BLaER1 (cell line): ENCODE measurements around the gene CD2BP2.

Experiments used
- H3K27ac ChIP-seq: shearing (Covaris generic); formaldehyde crosslinking; 2 replicates; pipeline ENCODE4 v1.8.1; 2022
- H3K27me3 ChIP-seq: shearing (Covaris generic); formaldehyde crosslinking; 2 replicates; pipeline ENCODE4 v1.8.1; 2022
- H3K36me3 ChIP-seq: shearing (Covaris generic); formaldehyde crosslinking; 2 replicates; pipeline ENCODE4 v1.8.1; 2022
- H3K4me1 ChIP-seq: shearing (Covaris generic); formaldehyde crosslinking; 2 replicates; pipeline ENCODE4 v1.8.1; 2022
- H3K4me2 ChIP-seq: shearing (Covaris generic); formaldehyde crosslinking; 2 replicates; pipeline ENCODE4 v1.8.1; 2022
- H3K4me3 ChIP-seq: shearing (Covaris generic); formaldehyde crosslinking; 2 replicates; pipeline ENCODE4 v1.8.1; 2022
- H3K9ac ChIP-seq: shearing (Covaris generic); formaldehyde crosslinking; 2 replicates; pipeline ENCODE4 v1.8.1; 2022
- H3K9me3 ChIP-seq: shearing (Covaris generic); formaldehyde crosslinking; 2 replicates; pipeline ENCODE4 v1.8.1; 2022
- H4K20me1 ChIP-seq: shearing (Covaris generic); formaldehyde crosslinking; 2 replicates; pipeline ENCODE4 v1.8.1; 2022
- Cebpa-rat ChIP-seq: shearing (Covaris generic); IDR thresholded peaks from 2 replicates; pipeline ENCODE4 v1.8.1; 2022

The CD2BP2 gene

GRCh38 chr16:30370456-30371247, 15.5 kb upstream of the CD2BP2 start, which contains the start of gene TBC1D10B:
TSS of gene TBC1D10B (minus strand) at chr16:30370494. CDS start at chr16:30370183, 311 bp downstream.
- H3K9me3 ChIP-seq = no peaks in the 10 kb centered on the region
- peak within 1 kb of the TSS; percentile 90 for H3K9ac ChIP-seq
- H3K4me3 ChIP-seq = peak within 1 kb of the TSS; percentile 88
- H4K20me1 ChIP-seq = peaks cover 41% of the 10 kb centered on the region
- H3K4me1 ChIP-seq = peaks cover 64% of the 10 kb centered on the region
- peaks cover 19% of the 10 kb centered on the region for H3K36me3 ChIP-seq
- peak within 1 kb of the TSS; percentile 99 for H3K4me2 ChIP-seq
- H3K27me3 ChIP-seq = no peaks in the 10 kb centered on the region
- H3K27ac ChIP-seq = peak within 1 kb of the TSS; percentile 82
- no peak for TF ChIP-seq Cebpa-rat

- no peak for TF ChIP-seq Cebpa-rat
- Histone ChIP-seq H3K4me2 (peak overlapping the region; percentile 99), H3K4me1 (peaks cover 64% of the 10 kb centered on the region), H3K9ac (peak overlapping the region; percentile 90), H3K9me3 (no peaks in the 10 kb centered on the region), H3K27ac (peak overlapping the region; percentile 82), H3K27me3 (no peaks in the 10 kb centered on the region), H3K36me3 (peaks cover 26% of the 10 kb centered on the region), H3K4me3 (peak overlapping the region; percentile 88), H4K20me1 (peaks cover 48% of the 10 kb centered on the region)
These were observed 14.9 kb upstream of the CD2BP2 start for GRCh38 chr16:30369938-30370455.

- H3K27ac ChIP-seq = peak overlapping the region; percentile 82
- H3K9ac ChIP-seq = peak overlapping the region; percentile 90
- peaks cover 54% of the 10 kb centered on the region for H4K20me1 ChIP-seq
- peaks cover 32% of the 10 kb centered on the region for H3K36me3 ChIP-seq
- peak overlapping the region; percentile 88 for H3K4me3 ChIP-seq
- peak overlapping the region; percentile 99 for H3K4me2 ChIP-seq
- H3K4me1 ChIP-seq = peaks cover 59% of the 10 kb centered on the region
- TF ChIP-seq Cebpa-rat = no peak
- no peaks in the 10 kb centered on the region for H3K27me3 ChIP-seq
- H3K9me3 ChIP-seq = no peaks in the 10 kb centered on the region
These were observed 14.2 kb upstream of the CD2BP2 start for GRCh38 chr16:30369091-30369937.

- H3K27me3 ChIP-seq = no peaks in the 10 kb centered on the region
- peaks cover 59% of the 10 kb centered on the region for H4K20me1 ChIP-seq
- peaks cover 54% of the 10 kb centered on the region for H3K4me1 ChIP-seq
- peaks cover 38% of the 10 kb centered on the region for H3K36me3 ChIP-seq
- no peak for TF ChIP-seq Cebpa-rat
- H3K4me2 ChIP-seq = peak overlapping the region; percentile 99
- peak overlapping the region; percentile 90 for H3K9ac ChIP-seq
- H3K9me3 ChIP-seq = no peaks in the 10 kb centered on the region
- H3K27ac ChIP-seq = peak overlapping the region; percentile 82
- peak overlapping the region; percentile 88 for H3K4me3 ChIP-seq
These were observed 13.6 kb upstream of the CD2BP2 start for GRCh38 chr16:30368792-30369090.

GRCh38 chr16:30368122-30368791, 13.1 kb upstream of the CD2BP2 start:
- Histone ChIP-seq H3K27ac (peak overlapping the region; percentile 82), H3K9me3 (no peaks in the 10 kb centered on the region), H3K4me1 (peaks cover 54% of the 10 kb centered on the region), H3K27me3 (no peaks in the 10 kb centered on the region), H3K4me2 (peak overlapping the region; percentile 99), H3K36me3 (peaks cover 43% of the 10 kb centered on the region), H3K4me3 (peak overlapping the region; percentile 88), H4K20me1 (peaks cover 63% of the 10 kb centered on the region), H3K9ac (peak overlapping the region; percentile 90)
- no peak for TF ChIP-seq Cebpa-rat

- Histone ChIP-seq H3K36me3 (peaks cover 50% of the 10 kb centered on the region), H3K27me3 (no peaks in the 10 kb centered on the region), H3K9ac (peak overlapping the region; percentile 90), H4K20me1 (peaks cover 67% of the 10 kb centered on the region), H3K4me1 (peaks cover 49% of the 10 kb centered on the region), H3K4me3 (peak overlapping the region; percentile 88), H3K4me2 (peak overlapping the region; percentile 99), H3K27ac (0 out of 2 replicates have a peak overlapping the region, but pooled peaks have one; percentile 10), H3K9me3 (no peaks in the 10 kb centered on the region)
- TF ChIP-seq Cebpa-rat = no peak
These were observed 12.4 kb upstream of the CD2BP2 start for GRCh38 chr16:30367349-30368009.

- H3K4me3 ChIP-seq = no peak overlapping the region
- no peak for TF ChIP-seq Cebpa-rat
- peaks cover 39% of the 10 kb centered on the region for H3K4me1 ChIP-seq
- peak overlapping the region; percentile 99 for H3K4me2 ChIP-seq
- no peaks in the 10 kb centered on the region for H3K9me3 ChIP-seq
- H3K9ac ChIP-seq = peak overlapping the region; percentile 90; the same call in 1 of the 2 replicates
- H3K36me3 ChIP-seq = peaks cover 60% of the 10 kb centered on the region
- H3K27me3 ChIP-seq = no peaks in the 10 kb centered on the region
- peaks cover 67% of the 10 kb centered on the region for H4K20me1 ChIP-seq
- H3K27ac ChIP-seq = no peak overlapping the region
These were observed 11.4 kb upstream of the CD2BP2 start for GRCh38 chr16:30366511-30366910.

- H3K9ac ChIP-seq = no peak overlapping the region
- H3K4me3 ChIP-seq = no peak overlapping the region
- no peaks in the 10 kb centered on the region for H3K27me3 ChIP-seq
- TF ChIP-seq Cebpa-rat = no peak
- no peak overlapping the region for H3K4me2 ChIP-seq
- no peaks in the 10 kb centered on the region for H3K9me3 ChIP-seq
- H4K20me1 ChIP-seq = peaks cover 74% of the 10 kb centered on the region
- H3K4me1 ChIP-seq = peaks cover 35% of the 10 kb centered on the region
- no peak overlapping the region for H3K27ac ChIP-seq
- H3K36me3 ChIP-seq = peaks cover 73% of the 10 kb centered on the region
These were observed 10.1 kb upstream of the CD2BP2 start for GRCh38 chr16:30365200-30365599.

GRCh38 chr16:30361180-30361579, 6.1 kb upstream of the CD2BP2 start:
- peak overlapping the region; percentile 6; the same call in 1 of the 2 replicates for H3K9ac ChIP-seq
- peaks cover 99% of the 10 kb centered on the region for H3K36me3 ChIP-seq
- H3K4me3 ChIP-seq = no peak overlapping the region
- H3K9me3 ChIP-seq = no peaks in the 10 kb centered on the region
- H4K20me1 ChIP-seq = peaks cover 51% of the 10 kb centered on the region
- H3K27ac ChIP-seq = no peak overlapping the region
- H3K27me3 ChIP-seq = no peaks in the 10 kb centered on the region
- peaks cover 21% of the 10 kb centered on the region for H3K4me1 ChIP-seq
- no peak for TF ChIP-seq Cebpa-rat
- no peak overlapping the region for H3K4me2 ChIP-seq
